HAP-1 (cell line): ENCODE measurements around the gene AGPAT3.

Experiments used
- DNase-seq, 2 experiments: peaks; one replicate each; pipeline ENCODE4 v3.0.0-alpha.2; 2016 to 2020; ENCODE audit warnings: low spot score in 2 of 2
- H3K27me3 ChIP-seq: fragments of 250-450 bp; sonication (Bioruptor Pico); 2 replicates; pipeline ENCODE4 v1.5.1; 2020; ENCODE audit warnings: low read depth, mild to moderate bottlenecking, moderate library complexity
- H3K36me3 ChIP-seq: fragments of 250-450 bp; sonication (Bioruptor Pico); replicated peaks from 2 replicates; pipeline ENCODE4 v1.5.1; 2020; ENCODE audit warnings: mild to moderate bottlenecking
- H3K4me1 ChIP-seq: fragments of 250-450 bp; sonication (Bioruptor Pico); 2 replicates; pipeline ENCODE4 v1.5.1; 2020; ENCODE audit warnings: mild to moderate bottlenecking
- H3K4me3 ChIP-seq: fragments of 250-450 bp; sonication (Bioruptor Pico); 2 replicates; pipeline ENCODE4 v1.5.1; 2020; ENCODE audit warnings: mild to moderate bottlenecking, moderate library complexity
- H3K9me3 ChIP-seq: fragments of 250-450 bp; sonication (Bioruptor Pico); 2 replicates; pipeline ENCODE4 v1.5.1; 2020; ENCODE audit warnings: mild to moderate bottlenecking, moderate library complexity
- in situ Hi-C: fragments of 300-500 bp; cut with MboI; formaldehyde crosslinking; loops from 3 replicates; pipeline ENCODE4 v1.14.3; 2020; ENCODE audit warnings: low sequenced_read_pairs, inconsistent platforms, mixed read lengths

Gene AGPAT3

GRCh38 chr21:43916691-43917514 lies 51.9 kb downstream of the AGPAT3 start:
- Histone ChIP-seq H3K36me3 (no peaks in the 10 kb centered on the region), H3K9me3 (no peaks in the 10 kb centered on the region), H3K4me1 (peaks cover 6% of the 10 kb centered on the region), H3K27me3 (no peaks in the 10 kb centered on the region), H3K4me3 (no peak overlapping the region)
- DNase-seq, result no peak
- in situ Hi-C loops, result no loop called here

- no peak overlapping the region for H3K4me3 ChIP-seq
- H3K9me3 ChIP-seq, result no peaks in the 10 kb centered on the region
- H3K4me1 ChIP-seq, result peaks cover 6% of the 10 kb centered on the region
- DNase-seq, result no peak
- H3K27me3 ChIP-seq, result no peaks in the 10 kb centered on the region
- H3K36me3 ChIP-seq, result no peaks in the 10 kb centered on the region
- in situ Hi-C loops, result no loop called here
Observed at GRCh38 chr21:43917515-43918384, 52.7 kb downstream of the AGPAT3 start.

GRCh38 chr21:43918385-43918947 lies 53.4 kb downstream of the AGPAT3 start:
- H3K4me3 ChIP-seq, result no peak overlapping the region
- H3K4me1 ChIP-seq, result peaks cover 6% of the 10 kb centered on the region
- DNase-seq, result no peak
- H3K27me3 ChIP-seq, result no peaks in the 10 kb centered on the region
- H3K36me3 ChIP-seq, result no peaks in the 10 kb centered on the region
- in situ Hi-C loops, result no loop called here
- no peaks in the 10 kb centered on the region for H3K9me3 ChIP-seq

GRCh38 chr21:43919283-43919682 lies 54.3 kb downstream of the AGPAT3 start:
- Histone ChIP-seq H3K36me3 (no peaks in the 10 kb centered on the region), H3K27me3 (no peaks in the 10 kb centered on the region), H3K4me3 (no peak overlapping the region), H3K9me3 (no peaks in the 10 kb centered on the region), H3K4me1 (peaks cover 6% of the 10 kb centered on the region)
- in situ Hi-C loops, result no loop called here
- DNase-seq, result no peak

DNA sequence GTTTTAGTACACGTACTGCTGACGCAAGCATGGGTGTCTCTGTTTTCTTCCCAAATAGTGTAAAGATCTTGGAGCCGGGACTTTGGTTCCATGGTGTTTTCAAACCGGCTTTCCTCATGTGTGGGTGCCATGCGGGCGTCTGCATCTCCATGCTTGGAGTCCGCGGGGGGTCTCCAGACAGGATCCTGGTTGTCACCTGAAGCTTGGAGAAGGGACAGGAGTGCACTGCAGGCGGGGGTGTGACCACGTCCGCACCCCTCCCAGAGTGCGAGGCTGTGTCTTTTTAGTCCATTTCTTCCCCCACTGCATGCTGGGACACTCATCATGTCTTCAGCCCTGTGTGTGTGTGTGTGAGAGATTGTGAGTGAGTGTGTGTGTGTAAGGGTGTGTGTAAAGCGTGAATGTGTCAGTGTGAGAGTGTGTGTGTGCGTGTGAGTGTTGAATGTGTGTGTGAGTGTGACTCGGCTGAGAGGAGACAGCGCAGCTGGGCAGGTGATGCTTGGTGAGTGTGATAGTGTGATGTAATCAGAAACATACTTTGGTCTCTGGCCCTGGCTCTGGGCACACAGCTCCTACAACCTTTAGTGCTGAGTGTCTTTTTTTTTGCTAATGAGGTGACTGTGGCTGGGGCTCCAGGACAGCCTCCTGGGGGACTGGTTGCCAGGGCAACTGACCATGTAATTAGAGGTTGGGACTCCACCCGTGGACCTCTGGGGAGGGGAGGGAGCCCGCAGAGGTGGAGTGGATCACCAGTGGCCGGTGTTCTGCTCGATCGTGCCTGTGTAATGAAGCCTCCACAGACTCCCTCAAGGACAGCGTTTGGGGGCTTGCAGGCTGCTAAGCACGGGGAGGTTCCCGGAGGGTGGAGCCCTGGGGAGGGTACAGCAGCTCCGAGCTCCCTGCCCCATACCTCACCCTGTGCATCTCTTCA lies 55.1 kb downstream of the AGPAT3 start:
- DNase-seq, result no peak
- no peaks in the 10 kb centered on the region for H3K36me3 ChIP-seq
- H3K4me1 ChIP-seq, result peaks cover 6% of the 10 kb centered on the region
- in situ Hi-C loops, result no loop called here
- no peaks in the 10 kb centered on the region for H3K27me3 ChIP-seq
- H3K9me3 ChIP-seq, result no peaks in the 10 kb centered on the region
- H3K4me3 ChIP-seq, result no peak overlapping the region

DNA sequence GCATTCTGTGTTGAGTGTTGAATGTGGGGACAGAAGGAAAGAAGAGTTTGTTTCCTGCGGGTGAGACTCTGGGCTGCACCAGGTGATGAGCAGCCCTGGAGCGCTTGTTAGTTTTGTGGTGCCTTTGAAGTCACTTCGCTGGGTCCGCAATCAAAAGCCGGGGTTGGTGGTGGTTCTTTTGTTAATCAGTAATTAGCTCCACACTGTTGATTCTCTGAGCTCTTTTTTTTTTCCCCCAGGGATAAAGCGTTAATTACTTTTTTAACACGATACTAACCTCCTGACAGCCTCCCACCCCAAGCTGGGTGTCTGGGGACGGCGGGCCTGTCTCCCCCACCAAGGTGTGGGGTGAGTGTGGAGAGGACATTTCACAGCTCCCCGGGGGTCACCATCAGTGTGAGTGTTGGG lies 56.6 kb downstream of the AGPAT3 start:
- H3K27me3 ChIP-seq, result no peaks in the 10 kb centered on the region
- H3K4me1 ChIP-seq, result peaks cover 6% of the 10 kb centered on the region
- H3K9me3 ChIP-seq, result no peaks in the 10 kb centered on the region
- no peaks in the 10 kb centered on the region for H3K36me3 ChIP-seq
- H3K4me3 ChIP-seq, result no peak overlapping the region
- in situ Hi-C loops, result no loop called here
- DNase-seq, result no peak

GRCh38 chr21:43921979-43922945 lies 57.2 kb downstream of the AGPAT3 start:
- Histone ChIP-seq H3K4me3 (no peak overlapping the region), H3K36me3 (no peaks in the 10 kb centered on the region), H3K9me3 (no peaks in the 10 kb centered on the region), H3K4me1 (peaks cover 6% of the 10 kb centered on the region), H3K27me3 (no peaks in the 10 kb centered on the region)
- DNase-seq, result no peak
- in situ Hi-C loops, result no loop called here

- H3K36me3 ChIP-seq, result no peaks in the 10 kb centered on the region
- no peak for DNase-seq
- in situ Hi-C loops, result no loop called here
- no peaks in the 10 kb centered on the region for H3K9me3 ChIP-seq
- no peak overlapping the region for H3K4me3 ChIP-seq
- H3K27me3 ChIP-seq, result no peaks in the 10 kb centered on the region
- peaks cover 6% of the 10 kb centered on the region for H3K4me1 ChIP-seq
Observed at GRCh38 chr21:43922949-43923348, 57.9 kb downstream of the AGPAT3 start.

DNA sequence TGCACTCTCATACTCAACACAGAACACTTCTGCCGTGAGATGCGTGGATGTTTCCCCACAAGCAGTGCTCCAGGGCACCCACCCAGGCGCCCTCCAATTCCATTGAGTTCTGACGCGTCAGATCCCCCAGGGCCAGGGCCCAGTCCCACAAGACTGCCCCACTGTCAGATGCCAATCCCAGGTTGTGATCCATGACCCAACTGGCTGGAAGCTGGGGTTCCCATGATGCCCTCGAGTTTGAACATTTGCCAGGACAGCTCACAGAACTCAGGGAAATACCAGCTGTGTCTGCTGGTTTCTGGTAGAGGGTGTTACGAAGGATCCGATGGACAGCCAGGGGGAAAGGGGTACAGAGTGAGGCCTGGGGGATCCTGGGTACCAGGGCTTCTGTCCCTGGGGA lies 58.4 kb downstream of the AGPAT3 start:
- Histone ChIP-seq H3K4me3 (no peak overlapping the region), H3K36me3 (no peaks in the 10 kb centered on the region), H3K27me3 (no peaks in the 10 kb centered on the region), H3K9me3 (no peaks in the 10 kb centered on the region), H3K4me1 (peaks cover 6% of the 10 kb centered on the region)
- in situ Hi-C loops, result no loop called here
- DNase-seq, result no peak

DNA sequence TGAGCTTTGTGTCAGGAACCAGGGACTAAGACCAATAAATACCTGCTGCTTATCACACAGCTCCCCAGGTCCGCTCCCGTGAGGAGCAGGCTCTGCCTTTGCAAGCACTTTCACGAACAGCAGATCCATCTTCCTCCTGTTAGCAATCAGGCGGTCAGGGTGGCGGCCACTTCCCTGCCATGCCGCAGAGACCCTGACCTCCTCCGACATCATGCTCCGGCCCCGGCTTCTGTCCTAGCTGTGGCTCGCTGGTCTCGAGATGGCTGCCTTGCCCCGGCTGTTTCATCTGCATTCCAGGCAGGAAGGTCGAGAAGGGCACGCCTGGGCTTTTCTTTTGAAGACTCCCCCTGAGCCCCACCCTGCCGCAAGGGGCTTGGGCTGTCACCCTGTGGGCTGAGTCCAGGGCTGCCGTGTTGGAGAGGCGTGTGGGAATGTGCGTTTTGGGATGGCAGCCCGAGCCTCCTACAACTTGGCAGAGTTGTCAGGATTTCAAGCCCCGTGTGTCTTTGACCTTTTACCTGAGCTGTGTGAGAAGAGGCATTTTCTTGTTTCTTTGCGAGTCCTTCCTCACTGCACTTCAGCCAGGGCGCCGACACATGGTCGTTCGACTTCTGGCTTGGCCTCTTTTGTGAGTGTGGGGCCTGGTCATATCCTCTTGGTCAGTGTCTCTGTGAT lies 59.5 kb downstream of the AGPAT3 start:
- H3K27me3 ChIP-seq, result no peaks in the 10 kb centered on the region
- H3K9me3 ChIP-seq, result no peaks in the 10 kb centered on the region
- H3K4me3 ChIP-seq, result no peak overlapping the region
- peaks cover 6% of the 10 kb centered on the region for H3K4me1 ChIP-seq
- H3K36me3 ChIP-seq, result no peaks in the 10 kb centered on the region
- in situ Hi-C loops, result loop anchor here (5.0 kb wide), 1 partner anchor 47 kb away; no protein-coding TSS in a partner anchor
- DNase-seq, result no peak

DNA sequence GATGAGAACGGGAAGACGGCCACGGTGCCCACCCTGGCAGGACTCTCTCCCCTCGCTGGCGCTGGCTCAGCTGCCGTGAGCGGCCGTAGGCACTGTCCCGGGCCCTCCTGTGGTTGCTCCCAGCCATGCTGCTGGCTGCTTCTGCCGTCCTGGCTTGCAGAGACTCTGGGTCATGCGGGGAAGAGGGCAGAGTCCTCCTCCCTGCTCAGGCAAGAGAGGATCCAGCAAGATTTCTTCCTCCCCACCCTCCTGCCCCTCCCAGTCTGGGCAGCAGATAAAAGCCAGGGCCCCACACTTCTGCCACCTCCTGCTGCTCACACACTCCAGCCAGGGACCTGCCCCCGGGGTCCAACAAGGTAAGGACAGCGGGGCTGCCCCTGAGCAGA lies 60.1 kb downstream of the AGPAT3 start:
- no peak for DNase-seq
- H3K4me1 ChIP-seq, result peaks cover 4% of the 10 kb centered on the region
- in situ Hi-C loops, result loop anchor here (5.0 kb wide), 1 partner anchor 48 kb away; no protein-coding TSS in a partner anchor

DNA sequence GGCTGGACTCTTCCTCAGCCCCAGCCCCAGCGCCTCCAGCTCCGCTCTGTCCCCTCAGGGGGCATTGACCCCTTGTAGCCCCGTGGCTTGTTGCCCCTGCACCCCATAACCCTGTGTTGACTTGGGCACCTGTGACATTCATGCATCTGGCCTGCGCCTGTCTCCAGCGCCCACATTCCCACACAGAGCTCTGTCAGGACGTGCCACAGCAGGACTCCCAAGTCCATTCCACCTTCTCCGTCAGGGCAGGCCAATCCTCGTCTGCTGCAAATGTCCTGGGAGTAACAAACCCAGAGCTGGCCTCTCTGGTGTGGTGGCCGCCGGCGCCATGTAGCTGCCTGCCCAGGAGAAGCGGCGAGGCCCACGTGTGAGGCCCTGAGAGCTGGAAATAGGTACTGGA lies 60.6 kb downstream of the AGPAT3 start:
- Histone ChIP-seq H3K4me1 (peaks cover 3% of the 10 kb centered on the region; the same call in 1 of the 2 replicates), H3K27me3 (no peaks in the 10 kb centered on the region), H3K9me3 (no peaks in the 10 kb centered on the region), H3K4me3 (no peak overlapping the region), H3K36me3 (no peaks in the 10 kb centered on the region)
- in situ Hi-C loops, result loop anchor here (5.0 kb wide), 1 partner anchor 48 kb away; no protein-coding TSS in a partner anchor
- DNase-seq, result no peak

More for the DNA sequence above, 60.1 kb downstream of the AGPAT3 start:
- Histone ChIP-seq H3K4me3 (no peak overlapping the region), H3K9me3 (no peaks in the 10 kb centered on the region), H3K27me3 (no peaks in the 10 kb centered on the region), H3K36me3 (no peaks in the 10 kb centered on the region)
